Liver (tissue), 9 donors: ENCODE measurements around the gene CPED1. TPM values are rescaled to one million over a fixed set of nuclear protein-coding genes. Genes with fewer than 3 reads are reported as not detected.

ENCODE experiments used
- DNase-seq: peaks from one replicate; pipeline ENCODE4 v3.0.0-alpha.2; 2017; ENCODE audit warnings: low spot score
- H3K27ac ChIP-seq, 2 donors: one replicate each; pipeline ENCODE4 v1.7.0; 2013; ENCODE audit warnings: inconsistent platforms in 2 of 2, low read length in 2 of 2, control low read depth in 1 of 2, low read depth in 1 of 2, mild to moderate bottlenecking in 1 of 2
- H3K27me3 ChIP-seq, 4 donors: one replicate each; pipeline versions ENCODE4 v1.6.1 to v1.7.0; 2013; ENCODE audit warnings: low read length in 3 of 4, inconsistent platforms in 1 of 4, mild to moderate bottlenecking in 1 of 4, moderate library complexity in 1 of 4; ENCODE audit not compliant: control insufficient read depth in 4 of 4, insufficient read depth in 4 of 4
- H3K36me3 ChIP-seq, 4 donors: one replicate each; pipeline versions ENCODE4 v1.6.1 to v1.7.0; 2013; ENCODE audit warnings: low read length in 3 of 4, mild to moderate bottlenecking in 3 of 4, low read depth in 1 of 4, moderate library complexity in 1 of 4; ENCODE audit not compliant: control insufficient read depth in 4 of 4, insufficient read depth in 3 of 4
- H3K4me1 ChIP-seq, 4 donors: one replicate each; pipeline versions ENCODE4 v1.6.1 to v1.7.0; 2013; ENCODE audit warnings: low read length in 3 of 4, mild to moderate bottlenecking in 3 of 4, moderate library complexity in 1 of 4; ENCODE audit not compliant: control insufficient read depth in 4 of 4, insufficient read depth in 4 of 4
- H3K4me3 ChIP-seq, 3 donors: one replicate each; pipeline versions ENCODE4 v1.6.1 to v1.7.0; 2013; ENCODE audit warnings: low read length in 3 of 3, control low read depth in 1 of 3, low read depth in 1 of 3, mild to moderate bottlenecking in 1 of 3
- H3K9ac ChIP-seq, 2 donors: one replicate each; pipeline ENCODE4 v1.7.0; 2013; ENCODE audit warnings: low read length in 2 of 2, mild to moderate bottlenecking in 2 of 2, moderate library complexity in 2 of 2, control low read depth in 1 of 2, low read depth in 1 of 2
- H3K9me3 ChIP-seq, 4 donors: one replicate each; pipeline versions ENCODE4 v1.6.1 to v1.7.0; 2013; ENCODE audit warnings: low read length in 3 of 4; ENCODE audit not compliant: control insufficient read depth in 4 of 4
- CTCF ChIP-seq: fragments of 150-350 bp; IDR thresholded peaks from 2 replicates; pipeline ENCODE4 v1.5.1; 2017; ENCODE audit warnings: improper control_type of control experiment, low read depth, low read length; ENCODE audit not compliant: missing input control
- FOXA1 ChIP-seq: IDR thresholded peaks from 2 replicates; pipeline ENCODE4 v1.6.1; 2016; ENCODE audit warnings: antibody characterized with exemption
- FOXA2 ChIP-seq: IDR thresholded peaks from 2 replicates; pipeline ENCODE4 v1.6.1; 2016; ENCODE audit warnings: antibody characterized with exemption
- GABPA ChIP-seq, 2 donors: IDR thresholded peaks in 1 of 2; conservative IDR thresholded peaks in 1 of 2; 2 replicates each; pipeline ENCODE4 v1.6.1; 2016; ENCODE audit warnings: antibody characterized with exemption in 2 of 2, mild to moderate bottlenecking in 1 of 2, moderate library complexity in 1 of 2
- HNF4A ChIP-seq, 2 donors: conservative IDR thresholded peaks; 2 replicates each; pipeline ENCODE4 v1.6.1; 2016; ENCODE audit warnings: antibody characterized with exemption in 2 of 2, mild to moderate bottlenecking in 2 of 2
- HNF4G ChIP-seq: IDR thresholded peaks from 2 replicates; pipeline ENCODE4 v1.6.1; 2016; ENCODE audit warnings: antibody characterized with exemption
- MAX ChIP-seq: IDR thresholded peaks from 2 replicates; pipeline ENCODE4 v1.6.1; 2016; ENCODE audit warnings: antibody characterized with exemption
- NR2F2 ChIP-seq: IDR thresholded peaks from 2 replicates; pipeline ENCODE4 v1.6.1; 2016; ENCODE audit warnings: antibody characterized with exemption
- RAD21 ChIP-seq, 2 donors: IDR thresholded peaks; 2 replicates each; pipeline ENCODE4 v1.6.1; 2016; ENCODE audit warnings: antibody characterized with exemption in 2 of 2, mild to moderate bottlenecking in 2 of 2
- RXRA ChIP-seq, 2 donors: IDR thresholded peaks; 2 replicates each; pipeline ENCODE4 v1.6.1; 2017 to 2018; ENCODE audit warnings: antibody characterized with exemption in 2 of 2, mild to moderate bottlenecking in 1 of 2
- SP1 ChIP-seq: IDR thresholded peaks from 2 replicates; pipeline ENCODE4 v1.6.1; 2018; ENCODE audit warnings: antibody characterized with exemption, mild to moderate bottlenecking
- TAF1 ChIP-seq: conservative IDR thresholded peaks from 2 replicates; pipeline ENCODE4 v1.6.1; 2016; ENCODE audit warnings: antibody characterized with exemption, mild to moderate bottlenecking
- YY1 ChIP-seq: IDR thresholded peaks from 2 replicates; pipeline ENCODE4 v1.6.1; 2016; ENCODE audit warnings: antibody characterized with exemption, mild to moderate bottlenecking
- ZBTB33 ChIP-seq: IDR thresholded peaks from 2 replicates; pipeline ENCODE4 v1.6.1; 2016; ENCODE audit warnings: antibody characterized with exemption
- WGBS: extraction: QIAGEN DNeasy Blood & Tissue Kit; methylation state at CpG from one replicate; pipeline ENCODE4 v1.1.7; 2013; 5-methylcytosine and 5-hydroxymethylcytosine counted together
- polyA plus RNA-seq, 2 donors: library from polyadenylated mRNA; stranded (reverse) in 1 of 2; unstranded in 1 of 2; fragments of 200-250 nt in 1 of 2; fragments of >200 nt in 1 of 2; fragmentation: Nextera tagmentation in 1 of 2; extraction: Ambion mirVana in 1 of 2; gene quantifications; one replicate each; pipeline versions ENCODE4 v1.2.1 to v1.2.3, GENCODE V29; 2013 to 2015
- total RNA-seq, 2 donors: library from RNA; depleted of rRNA; stranded (reverse); fragments of >200 nt; gene quantifications; one replicate each; pipeline ENCODE4 v1.2.3, GENCODE V29; 2014
- donor health status: healthy.
- donor health status: healthy.
- donor health status: healthy.
- donor health status: healthy.
- donor health status: healthy.

Gene CPED1
- total and polyA plus RNA-seq, 4 donors, result 8.5 to 58.0 (median 14.6) TPM

GRCh38 chr7:121107923-121108498 is 119.5 kb downstream of the CPED1 start:
- Histone ChIP-seq H3K4me1 (no peaks in the 10 kb centered on the region), H3K9me3 (no peaks in the 10 kb centered on the region), H3K36me3 (peaks cover 0 to 18% (median 3%) of the 10 kb centered on the region in 4 donors), H3K4me3 (no peak overlapping the region), H3K9ac (no peak overlapping the region), H3K27ac (no peak overlapping the region), H3K27me3 (no peaks in the 10 kb centered on the region)
- WGBS, result 44% methylated on average over 1 of the region's 1 CpG
- TF ChIP-seq CTCF (peak; percentile 71), RAD21 (IDR thresholded peaks at IDR 0.05) (peak; percentile 89 to 90), HNF4A (conservative IDR thresholded peaks at IDR 0.05) (no peak)
- no peak for DNase-seq

- Histone ChIP-seq H3K9ac (peak overlapping the region in 1 of 2 donors; percentile 2), H3K4me1 (no peaks in the 10 kb centered on the region), H3K36me3 (peaks cover 0 to 12% (median 3%) of the 10 kb centered on the region in 4 donors), H3K9me3 (no peaks in the 10 kb centered on the region), H3K27ac (no peak overlapping the region), H3K4me3 (no peak overlapping the region), H3K27me3 (no peaks in the 10 kb centered on the region)
- TF ChIP-seq HNF4A (conservative IDR thresholded peaks at IDR 0.05) (no peak), GABPA (IDR thresholded peaks at IDR 0.05 in 1 of 2, conservative IDR thresholded peaks at IDR 0.05 in 1 of 2) (no peak), YY1 (no peak), SP1 (no peak), HNF4G (no peak), MAX (no peak), FOXA2 (no peak), NR2F2 (no peak), FOXA1 (no peak), CTCF (no peak), ZBTB33 (no peak), RAD21 (IDR thresholded peaks at IDR 0.05) (no peak), TAF1 (no peak), RXRA (IDR thresholded peaks at IDR 0.05) (no peak)
- 94% methylated on average over 6 of the region's 6 CpGs for WGBS
- DNase-seq, result no peak
These were observed 120.6 kb downstream of the CPED1 start for GRCh38 chr7:121109145-121109544.
